ENCODE results near the gene G6PC2.
A peak's percentile ranks its signal among the peaks of the same experiment; 100 is the strongest.
"Not testable (repeated sequence)": the region's sequence is repeated elsewhere in the genome, so short reads cannot be mapped to it uniquely, and the experiment has no call there.

G6PC2 gene, protein sequence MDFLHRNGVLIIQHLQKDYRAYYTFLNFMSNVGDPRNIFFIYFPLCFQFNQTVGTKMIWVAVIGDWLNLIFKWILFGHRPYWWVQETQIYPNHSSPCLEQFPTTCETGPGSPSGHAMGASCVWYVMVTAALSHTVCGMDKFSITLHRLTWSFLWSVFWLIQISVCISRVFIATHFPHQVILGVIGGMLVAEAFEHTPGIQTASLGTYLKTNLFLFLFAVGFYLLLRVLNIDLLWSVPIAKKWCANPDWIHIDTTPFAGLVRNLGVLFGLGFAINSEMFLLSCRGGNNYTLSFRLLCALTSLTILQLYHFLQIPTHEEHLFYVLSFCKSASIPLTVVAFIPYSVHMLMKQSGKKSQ

DNA sequence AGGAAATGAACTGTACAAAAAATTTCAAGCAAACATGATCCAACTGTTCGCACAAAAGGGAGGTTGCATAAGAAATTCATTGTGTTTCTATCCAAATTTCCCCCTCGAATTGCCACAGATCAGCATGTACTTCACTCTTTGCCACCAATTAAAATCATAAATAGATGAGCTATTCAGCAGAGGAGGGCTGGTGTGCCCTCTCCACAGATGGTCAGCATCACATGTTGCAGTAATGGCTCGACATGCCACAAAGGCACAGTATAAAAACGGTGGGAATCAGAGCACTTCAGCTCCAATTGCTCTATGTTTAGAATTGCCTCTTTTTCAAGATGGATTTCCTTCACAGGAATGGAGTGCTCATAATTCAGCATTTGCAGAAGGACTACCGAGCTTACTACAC, at the start of gene G6PC2:
TSS of gene G6PC2 (plus strand) at position 289 of the 400 bp plus-strand sequence. CDS start at position 330, 41 bp downstream.
- no peak for DNase-seq (ENCODE audit: low read depth, low spot score)

DNA sequence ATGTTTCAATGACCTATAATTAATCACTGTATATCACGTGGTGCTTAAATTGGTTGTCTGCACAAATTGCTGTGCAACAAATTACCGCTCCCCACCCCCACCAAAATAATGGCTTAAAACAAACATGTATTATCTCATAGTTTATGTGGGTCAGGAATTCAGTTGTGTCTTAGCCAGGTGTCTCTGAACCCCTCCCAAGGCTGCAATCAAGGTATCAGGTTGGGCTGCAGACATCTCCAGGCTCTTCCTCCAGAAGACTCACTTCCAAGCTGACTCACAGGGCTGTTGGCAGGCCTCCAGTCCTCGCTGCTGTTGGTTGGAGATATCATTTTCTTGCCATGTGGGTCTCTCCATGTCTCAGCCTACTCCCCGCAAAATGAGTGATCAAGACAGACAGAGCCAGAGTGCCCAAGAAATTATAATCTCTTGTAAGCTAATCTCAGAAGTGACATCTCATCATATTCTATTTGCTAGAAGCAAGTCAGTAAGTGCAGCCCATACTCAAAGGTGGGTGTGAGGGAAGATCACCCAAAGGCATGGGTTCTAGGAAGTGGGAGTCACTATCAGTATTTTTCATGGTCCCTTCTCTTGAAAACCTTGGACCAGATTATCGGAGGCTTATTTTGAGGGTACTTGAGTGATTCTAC, 49.3 kb upstream of the G6PC2 start:
- no peak for DNase-seq (ENCODE audit: low read depth, low spot score)

DNA sequence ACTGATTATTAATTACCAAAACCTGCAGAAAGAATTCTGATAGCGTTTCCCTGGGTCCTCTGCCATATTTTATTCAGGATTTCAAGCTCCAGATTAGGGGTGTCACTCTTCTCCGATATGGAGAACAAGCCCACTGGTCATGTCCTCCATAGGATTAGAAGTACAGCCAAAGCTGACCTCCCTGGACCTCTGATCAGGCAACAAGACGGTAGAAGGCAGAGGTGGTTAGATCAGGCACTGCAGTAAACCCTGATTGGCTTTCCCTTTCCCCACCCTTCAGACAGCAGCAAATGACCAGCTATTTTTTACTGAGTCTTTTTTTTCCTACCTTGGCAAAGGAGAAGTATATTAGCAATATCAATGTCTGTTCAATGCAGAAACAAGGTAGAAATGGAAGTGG, 48.6 kb upstream of the G6PC2 start:
- DNase-seq (ENCODE audit: low read depth, low spot score) = no peak

DNA sequence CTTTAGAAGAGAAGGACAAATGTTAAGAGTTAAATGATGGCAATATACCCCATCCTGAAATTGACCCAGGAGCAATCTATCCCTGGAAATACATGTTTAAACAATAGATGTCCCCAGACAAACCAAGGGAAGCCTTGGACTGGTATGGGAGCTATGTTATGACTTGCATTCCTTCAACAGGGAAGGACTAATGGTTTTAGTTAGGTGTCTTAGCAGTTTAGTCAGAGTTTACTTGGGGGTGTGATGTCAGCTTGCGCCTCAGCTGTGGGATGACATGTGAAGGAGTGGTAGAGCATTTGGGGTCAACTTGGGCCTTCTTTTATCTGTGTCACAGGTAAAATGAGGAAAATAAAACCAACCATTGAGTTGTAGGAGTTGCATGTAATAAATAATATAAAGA, 47.6 kb upstream of the G6PC2 start:
- DNase-seq (ENCODE audit: low read depth, low spot score) = no peak

DNA sequence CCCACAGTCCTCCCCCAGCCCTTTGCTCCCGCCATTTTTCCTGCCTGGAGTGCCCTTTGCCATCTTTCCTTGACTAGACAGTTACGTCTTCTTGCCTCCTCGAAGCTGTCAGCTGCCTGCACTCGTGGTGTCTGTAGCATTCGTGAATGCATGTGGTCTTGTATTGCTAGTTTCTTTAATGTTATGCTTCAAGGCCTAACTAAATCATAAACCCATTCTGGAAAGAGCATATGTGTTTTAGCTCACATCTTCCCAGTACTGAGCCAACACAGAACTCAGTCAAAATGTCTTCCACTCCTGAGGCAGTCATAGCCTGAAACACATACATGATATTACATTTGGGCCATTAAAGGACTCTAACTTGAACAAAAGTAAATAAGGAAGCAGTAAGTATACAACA, 46.4 kb upstream of the G6PC2 start:
- DNase-seq (ENCODE audit: low read depth, low spot score) = no peak

DNA sequence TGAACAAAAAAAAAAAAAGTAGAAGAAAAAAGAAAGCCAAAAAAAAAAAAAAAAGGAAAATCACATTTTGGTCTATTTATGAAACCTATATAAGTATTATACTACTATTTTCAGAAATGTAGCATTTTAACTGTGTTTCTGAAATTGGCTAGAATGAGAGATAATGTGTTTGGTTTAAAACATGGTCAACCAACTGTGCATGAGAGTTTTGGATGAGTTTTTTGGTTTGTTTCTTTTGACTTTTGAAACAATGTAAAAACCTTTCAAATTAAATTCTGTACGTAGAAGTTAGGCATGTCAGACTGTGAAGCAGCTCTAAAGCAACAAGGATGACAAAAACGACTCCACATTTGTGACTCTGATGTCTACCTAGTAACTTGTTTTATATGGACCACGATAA, 45.5 kb upstream of the G6PC2 start:
- no peak for DNase-seq (ENCODE audit: low read depth, low spot score)

DNA sequence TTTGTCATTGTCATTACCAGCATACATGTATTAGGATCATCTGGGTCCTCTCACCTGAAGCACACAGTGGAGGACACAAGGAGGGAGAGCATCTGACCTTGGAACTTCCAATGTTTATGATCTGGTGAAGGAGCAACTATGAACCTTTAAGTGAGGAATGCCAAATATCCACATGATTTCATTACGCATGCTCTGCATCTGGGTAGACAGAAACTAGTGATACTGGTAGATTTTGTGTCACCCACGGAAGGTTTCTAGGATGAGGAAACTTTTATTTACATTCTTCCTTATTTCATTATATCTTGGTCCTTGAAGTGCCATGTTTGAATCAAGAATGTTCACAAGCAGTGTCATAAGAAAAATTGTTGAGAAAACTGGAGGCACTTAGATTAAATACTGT, 42.9 kb upstream of the G6PC2 start:
- no peak for DNase-seq (ENCODE audit: low read depth, low spot score)

DNA sequence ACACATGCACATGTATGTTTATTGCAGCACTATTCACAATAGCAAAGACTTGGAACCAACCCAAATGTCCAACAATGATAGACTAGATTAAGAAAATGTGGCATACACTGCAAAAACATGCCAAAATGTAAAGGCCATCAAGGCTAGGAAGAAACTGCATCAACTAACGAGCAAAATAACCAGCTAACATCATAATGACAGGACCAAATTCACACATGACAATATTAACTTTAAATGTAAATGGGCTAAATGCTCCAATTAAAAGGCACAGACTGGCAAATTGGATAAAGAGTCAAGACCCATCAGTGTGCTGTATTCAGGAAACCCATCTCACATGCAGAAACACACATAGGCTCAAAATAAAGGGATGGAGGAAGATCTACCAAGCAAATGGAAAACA, 33.9 kb upstream of the G6PC2 start:
- DNase-seq (ENCODE audit: low read depth, low spot score) = not testable (repeated sequence)

DNA sequence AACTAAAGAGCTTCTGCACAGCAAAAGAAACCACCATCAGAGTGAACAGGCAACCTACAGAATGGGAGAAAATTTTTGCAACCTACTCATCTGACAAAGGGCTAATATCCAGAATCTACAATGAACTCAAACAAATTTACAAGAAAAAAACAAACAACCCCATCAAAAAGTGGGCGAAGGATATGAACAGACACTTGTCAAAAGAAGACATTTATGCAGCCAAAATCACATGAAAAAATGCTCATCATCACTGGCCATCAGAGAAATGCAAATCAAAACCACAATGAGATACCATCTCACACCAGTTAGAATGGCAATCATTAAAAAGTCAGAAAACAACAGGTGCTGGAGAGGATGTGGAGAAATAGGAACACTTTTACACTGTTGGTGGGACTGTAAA, 30.7 kb upstream of the G6PC2 start:
- DNase-seq (ENCODE audit: low read depth, low spot score) = not testable (repeated sequence)

DNA sequence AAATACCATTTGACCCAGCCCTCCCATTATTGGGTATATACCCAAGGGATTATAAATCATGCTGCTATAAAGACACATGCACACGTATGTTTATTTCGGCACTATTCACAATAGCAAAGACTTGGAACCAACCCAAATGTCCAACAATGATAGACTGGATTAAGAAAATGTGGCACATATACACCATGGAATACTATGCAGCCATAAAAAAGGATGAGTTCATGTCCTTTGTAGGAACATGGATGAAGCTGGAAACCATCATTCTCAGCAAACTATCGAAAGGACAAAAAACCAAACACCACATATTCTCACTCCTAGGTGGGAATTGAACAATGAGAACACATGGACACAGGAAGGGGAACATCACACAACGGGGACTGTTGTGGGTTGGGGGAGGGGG, 30.3 kb upstream of the G6PC2 start:
- DNase-seq (ENCODE audit: low read depth, low spot score) = not testable (repeated sequence)

DNA sequence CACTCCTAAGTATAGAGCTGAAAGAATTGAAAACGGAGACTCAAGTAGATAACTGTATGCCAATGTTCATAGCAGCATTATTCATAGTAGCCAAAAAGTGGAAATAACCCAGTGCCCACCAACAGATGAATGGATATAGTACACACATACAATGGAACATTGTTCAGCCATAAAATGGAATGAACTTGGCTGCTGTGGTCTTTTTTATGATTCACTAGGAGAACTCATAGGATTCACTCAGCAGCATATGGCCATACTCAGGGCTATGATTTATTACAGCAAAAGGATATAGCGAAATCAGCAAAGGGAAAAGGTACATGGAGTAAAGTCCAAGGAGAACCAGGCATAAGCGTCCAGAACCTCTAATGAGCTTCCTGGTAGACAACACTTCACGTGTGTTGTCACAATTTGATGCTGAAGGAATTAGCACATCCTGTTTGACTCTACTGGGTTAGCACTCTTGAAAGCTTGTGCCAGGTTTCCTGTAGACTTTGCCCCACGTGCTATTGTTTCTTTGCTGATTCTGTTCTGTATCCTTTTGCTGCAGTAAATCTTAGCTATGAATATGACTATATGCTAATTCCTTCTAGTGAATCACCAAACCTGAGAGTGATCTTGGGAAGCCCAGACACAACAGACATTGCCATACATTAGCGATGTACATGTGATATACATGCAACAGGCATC, 26.6 kb upstream of the G6PC2 start:
- no peak for DNase-seq (ENCODE audit: low read depth, low spot score)

DNA sequence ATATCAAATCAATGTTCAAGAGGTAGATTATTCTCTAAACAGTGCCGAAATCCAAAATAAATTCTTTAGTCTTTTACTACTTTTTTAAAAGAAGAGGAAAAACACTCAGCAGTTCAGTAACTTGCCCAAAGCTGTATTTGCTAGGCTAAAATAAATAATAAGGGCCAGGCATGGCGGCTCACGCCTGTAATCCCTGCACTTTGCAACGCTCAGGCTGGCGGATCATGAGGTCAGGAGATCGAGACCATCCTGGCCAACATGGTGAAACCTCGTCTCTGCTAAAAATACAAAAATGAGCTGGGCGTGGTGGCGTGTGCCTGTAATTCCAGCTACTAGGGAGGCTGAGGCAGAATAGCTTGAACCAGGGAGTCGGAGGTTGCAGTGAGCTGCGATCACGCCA, 18.9 kb upstream of the G6PC2 start:
- not testable (repeated sequence) for DNase-seq (ENCODE audit: low read depth, low spot score)

DNA sequence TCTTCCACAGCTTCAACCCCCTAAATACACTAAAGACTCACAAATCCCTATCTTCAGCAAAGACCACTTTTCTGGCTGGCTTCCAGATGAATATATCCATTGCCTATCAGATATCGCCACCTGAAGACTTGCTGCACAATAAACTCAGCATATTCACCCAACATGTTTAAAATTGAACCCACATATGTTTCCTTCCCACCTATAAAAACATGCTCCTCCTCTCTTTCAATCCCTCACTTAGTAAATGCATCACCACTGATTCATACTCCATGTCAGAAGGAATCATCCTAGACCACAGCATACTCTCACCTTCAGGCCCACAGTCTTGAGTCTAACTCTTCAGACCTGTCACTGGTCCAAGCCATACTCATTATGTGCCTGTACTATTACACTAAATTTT, 16.1 kb upstream of the G6PC2 start:
- no peak for DNase-seq (ENCODE audit: low read depth, low spot score)

DNA sequence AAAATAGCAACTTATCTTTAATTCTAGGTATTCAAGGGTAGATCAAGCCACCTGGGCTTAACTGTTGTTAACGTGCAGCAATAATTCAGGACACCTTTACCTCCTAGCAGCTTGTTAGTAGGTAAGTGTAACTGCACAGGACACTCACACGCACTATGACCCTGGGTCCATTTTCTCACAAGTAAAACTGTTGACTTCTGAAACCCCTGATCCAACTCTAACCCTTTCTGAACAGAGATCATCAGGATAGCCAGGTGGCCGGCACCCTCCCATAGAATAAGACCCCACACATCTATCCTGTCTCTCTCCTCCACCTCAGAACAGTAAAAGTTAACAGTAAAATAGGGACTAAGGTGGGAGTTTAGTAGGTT, 11.5 kb upstream of the G6PC2 start:
- no peak for DNase-seq (ENCODE audit: low read depth, low spot score)

DNA sequence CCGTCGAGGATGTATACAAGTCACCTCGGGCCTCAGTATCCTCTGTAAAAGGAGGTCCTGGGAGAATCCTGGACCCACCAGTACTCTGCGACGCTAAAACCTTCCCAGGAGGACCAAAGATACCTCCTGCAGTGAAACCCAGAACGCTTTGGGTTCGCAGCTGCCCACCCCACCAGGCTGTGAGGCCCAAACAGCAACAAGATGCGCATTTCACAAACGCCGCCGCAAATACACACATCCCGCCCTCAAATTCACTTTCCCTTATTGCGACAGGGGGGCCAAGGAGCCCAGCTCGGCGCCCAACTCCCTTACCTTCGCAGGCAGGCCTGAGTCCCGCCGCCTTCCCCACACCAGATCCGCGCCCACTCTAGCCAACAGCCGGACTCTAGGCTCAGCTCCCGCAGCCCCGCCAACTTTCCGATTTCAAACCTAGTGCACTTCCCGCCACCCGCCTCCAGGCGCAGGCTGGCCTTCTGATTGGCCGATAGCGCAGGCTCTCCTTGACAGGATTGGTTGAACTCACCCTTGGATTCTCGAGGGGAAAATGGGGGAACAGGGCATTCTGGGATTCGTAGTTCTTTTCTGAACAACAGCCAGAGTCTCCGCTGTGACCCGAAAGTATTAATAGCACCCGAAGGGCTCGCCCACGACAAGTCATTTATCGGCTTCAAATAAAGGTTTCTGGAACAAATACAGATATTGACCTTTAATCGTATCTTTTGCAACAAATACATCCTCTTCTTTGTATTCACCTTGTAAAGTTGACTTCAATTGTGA, 10.9 kb upstream of the G6PC2 start, which contains the start of gene SPC25:
TSS of gene SPC25 (minus strand) at position 425 of the 777 bp plus-strand sequence. CDS start 911 bp downstream, outside the sequence.
- DNase-seq (ENCODE audit: low read depth, low spot score) = peak; percentile 86

DNA sequence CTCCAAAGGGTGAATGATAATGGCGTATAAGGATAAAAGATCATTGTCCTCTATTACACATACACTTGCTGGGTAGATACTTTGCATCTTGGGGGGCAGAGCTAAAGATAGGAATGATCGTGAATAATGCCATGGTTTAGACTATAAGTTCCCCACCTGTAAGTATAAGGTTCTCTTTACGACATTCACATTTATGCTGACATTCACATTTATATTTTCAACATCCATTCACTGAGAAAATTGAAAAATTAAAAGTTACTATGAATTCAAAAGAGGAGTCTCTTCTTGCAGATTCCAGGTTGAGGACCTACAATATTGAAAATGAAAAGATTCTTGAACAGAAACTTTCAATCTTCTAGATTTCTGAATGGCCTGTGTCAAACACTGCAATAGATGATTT, 8.8 kb upstream of the G6PC2 start:
- no peak for DNase-seq (ENCODE audit: low read depth, low spot score)

DNA sequence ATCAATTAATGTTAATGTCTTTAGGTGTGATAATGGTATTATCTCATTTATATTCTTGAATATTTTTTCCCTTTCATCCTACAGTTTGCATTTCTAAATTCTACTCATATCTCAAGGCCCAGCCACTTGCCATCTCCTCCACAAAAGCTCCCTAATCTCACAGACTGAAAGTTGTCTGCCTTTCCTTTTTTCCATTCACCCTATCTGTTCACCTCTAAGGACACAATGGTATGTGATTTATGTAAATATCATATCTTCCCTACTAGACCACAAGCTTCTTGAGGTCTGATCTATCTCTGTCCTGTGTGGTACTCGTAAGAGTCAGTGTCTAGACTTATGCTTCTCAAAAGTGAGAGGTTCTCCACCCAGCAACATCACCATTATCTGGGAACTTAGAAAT, 7.0 kb upstream of the G6PC2 start:
- DNase-seq (ENCODE audit: low read depth, low spot score) = no peak

DNA sequence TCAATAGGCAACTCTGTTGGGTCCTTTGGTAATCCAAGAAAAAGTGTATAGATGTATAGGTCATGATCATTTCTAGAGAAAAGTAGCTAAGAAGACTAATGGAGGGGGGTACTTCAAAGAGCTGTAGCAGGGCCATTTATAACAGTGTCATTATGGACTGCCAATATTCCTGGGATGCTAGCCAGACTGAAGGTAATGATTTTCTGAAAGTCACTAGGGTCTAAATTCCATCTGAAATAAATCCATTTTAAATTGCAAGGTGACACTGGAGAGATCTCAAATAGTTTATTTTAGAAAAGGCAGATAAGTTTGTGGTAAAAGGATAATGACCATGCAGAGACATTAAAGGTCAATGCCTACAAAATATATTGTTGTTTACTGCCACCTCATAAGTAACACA, 6.4 kb upstream of the G6PC2 start:
- no peak for DNase-seq (ENCODE audit: low read depth, low spot score)

DNA sequence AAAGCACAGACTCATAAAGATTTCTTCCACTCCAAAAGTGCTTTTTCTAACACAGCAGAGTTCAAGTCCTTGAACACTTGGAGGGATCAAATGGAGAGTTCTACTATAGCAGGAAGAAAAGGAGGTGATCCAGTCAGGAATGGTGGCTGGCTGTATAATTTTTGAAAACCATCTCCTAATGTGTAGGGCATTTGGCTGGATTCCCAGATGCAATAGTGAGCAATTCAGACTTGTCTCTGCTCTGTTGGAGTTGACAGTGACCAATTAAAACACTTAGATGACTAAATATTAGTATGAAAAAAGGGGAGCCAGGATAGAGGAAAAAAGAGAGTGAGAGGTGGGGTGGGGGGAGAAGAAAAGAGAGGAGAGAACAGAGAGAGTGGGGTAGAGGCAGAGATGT, 5.3 kb upstream of the G6PC2 start:
- no peak for DNase-seq (ENCODE audit: low read depth, low spot score)

DNA sequence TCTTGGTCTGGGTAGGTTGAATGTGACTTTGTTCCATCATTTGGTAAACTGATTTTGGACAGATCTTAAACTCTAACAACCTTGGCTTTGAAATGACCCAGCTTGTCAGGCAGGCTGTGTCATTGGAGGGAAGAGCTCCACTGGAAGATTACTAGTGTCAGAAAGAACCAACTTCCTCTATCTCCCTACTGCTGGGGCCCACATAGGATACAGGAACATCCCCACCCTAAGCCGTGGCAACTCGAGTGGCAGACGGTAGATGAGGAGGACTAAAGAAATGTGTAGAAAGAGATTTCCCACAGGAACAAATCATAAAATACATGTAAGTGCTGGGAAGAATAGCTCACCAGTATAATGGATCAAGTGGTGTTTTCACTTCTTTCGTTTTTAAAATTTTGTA, 4.3 kb upstream of the G6PC2 start:
- DNase-seq (ENCODE audit: low read depth, low spot score) = no peak

DNA sequence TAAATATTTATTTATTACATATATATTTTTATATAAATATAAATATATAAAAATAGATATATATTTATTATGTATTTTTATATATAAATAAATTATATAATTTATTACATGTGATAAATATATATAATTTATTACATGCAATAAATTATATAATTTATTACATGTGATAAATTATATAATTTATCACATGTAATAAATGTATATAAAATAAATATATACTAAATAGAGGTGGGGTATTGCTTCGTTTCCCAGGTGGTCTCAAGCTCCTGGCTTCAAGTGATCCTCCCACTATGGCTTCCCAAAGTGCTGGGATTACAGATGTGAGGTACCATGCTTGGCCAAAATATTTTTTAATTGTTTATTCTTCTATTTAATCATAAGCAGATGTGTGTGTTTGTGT, 3.6 kb upstream of the G6PC2 start:
- DNase-seq (ENCODE audit: low read depth, low spot score) = no peak

DNA sequence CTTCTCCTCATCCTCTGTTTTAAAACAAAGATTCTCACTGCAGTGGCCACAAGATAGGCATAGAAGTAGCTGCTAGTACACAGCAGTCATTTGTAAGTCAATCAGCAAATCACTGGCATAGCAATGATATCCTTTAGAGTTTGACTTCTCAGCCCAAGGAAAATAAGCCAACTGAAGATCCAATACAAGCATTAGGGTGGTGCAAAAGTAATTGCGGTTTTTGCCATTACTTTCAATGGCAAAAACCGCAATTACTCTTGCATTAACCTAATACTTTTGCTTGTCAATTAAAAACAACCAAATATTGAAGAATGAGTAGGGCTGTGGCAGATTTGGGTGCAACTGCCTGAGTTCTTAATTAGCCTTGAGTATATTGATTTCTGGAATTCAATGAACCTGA, 2.8 kb downstream of the G6PC2 start:
- DNase-seq (ENCODE audit: low read depth, low spot score) = no peak
